GM19025 (cell line): ENCODE data around the gene PTPA.

Source experiments
- ATAC-seq: cut with Tn5 transposase; IDR thresholded peaks from one replicate; pipeline ENCODE4 v1.9.1; 2021; ENCODE audit warnings: mild to moderate bottlenecking, low read depth, moderate library complexity; ENCODE audit not compliant: unreplicated experiment

The PTPA gene

DNA sequence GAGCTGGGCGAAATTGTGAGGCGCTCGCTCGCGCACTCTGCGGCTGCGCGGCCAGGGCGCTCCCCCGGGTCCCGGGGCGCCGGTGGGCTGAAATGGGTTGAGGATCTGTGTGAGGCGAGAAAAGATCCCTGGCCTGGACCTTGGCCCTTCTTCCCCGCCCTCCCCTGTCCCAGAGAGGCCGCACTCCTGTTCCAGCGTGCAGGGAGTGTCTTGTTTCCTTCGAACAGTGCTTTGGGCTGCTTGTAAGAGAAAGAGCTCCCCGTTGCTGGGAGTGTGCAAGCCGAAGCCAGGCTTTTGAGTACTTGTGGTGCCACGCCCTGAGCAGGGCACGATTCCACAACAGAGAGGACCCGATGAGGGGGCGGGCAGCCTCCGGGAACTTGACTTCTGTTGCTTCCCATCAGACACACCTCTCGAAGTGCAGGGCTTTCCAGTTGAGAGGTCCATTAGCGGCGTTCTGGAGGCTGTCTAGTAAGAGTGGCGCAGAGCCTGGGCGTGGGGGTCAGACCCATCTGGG, 29.8 kb upstream of the PTPA start:
- no peak for ATAC-seq

- ATAC-seq: no peak
These were observed 27.1 kb upstream of the PTPA start for GRCh38 chr9:129084087-129084486.

GRCh38 chr9:129089246-129089645, 22.0 kb upstream of the PTPA start:
- ATAC-seq: no peak

DNA sequence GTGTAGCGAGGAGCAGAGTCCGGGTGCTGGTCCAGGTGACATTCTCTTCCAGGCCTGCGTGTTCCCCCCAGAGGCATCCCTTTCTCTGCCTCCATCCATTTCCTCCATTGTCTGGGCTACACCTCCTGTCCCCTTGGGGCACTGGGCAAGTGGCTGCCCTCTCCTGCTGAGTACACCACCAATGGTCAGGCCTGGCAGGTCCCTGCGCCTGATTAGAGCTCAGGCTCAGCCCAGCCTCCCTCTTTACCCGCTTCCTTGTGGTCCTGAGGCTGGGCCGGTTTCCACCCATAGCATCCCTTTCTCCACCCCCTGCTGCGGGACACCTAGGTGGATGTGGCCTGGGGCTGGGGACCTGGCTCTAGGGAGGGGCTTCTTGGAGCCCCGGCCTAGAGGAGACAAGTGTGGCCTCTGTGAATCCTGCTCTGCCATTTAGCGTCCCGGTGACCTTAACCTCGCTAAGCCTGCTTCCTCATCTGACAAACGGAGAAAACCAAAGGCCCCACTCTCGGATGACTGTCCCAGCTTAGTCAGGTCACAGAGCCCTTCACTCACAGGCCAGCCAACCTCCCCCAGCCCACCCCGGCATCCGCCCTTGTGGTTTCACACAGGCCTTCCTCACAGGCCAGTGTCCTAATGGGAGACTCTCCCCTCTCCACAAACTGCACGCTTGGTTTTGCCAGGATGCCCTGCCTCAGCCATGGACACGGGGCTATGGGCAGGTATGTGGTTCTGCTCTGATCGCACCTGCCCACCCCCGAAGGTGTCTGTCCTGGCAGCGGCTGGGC, 17.4 kb upstream of the PTPA start:
- ATAC-seq: no peak

- ATAC-seq: no peak
These were observed 16.6 kb upstream of the PTPA start for GRCh38 chr9:129094387-129095169.

DNA sequence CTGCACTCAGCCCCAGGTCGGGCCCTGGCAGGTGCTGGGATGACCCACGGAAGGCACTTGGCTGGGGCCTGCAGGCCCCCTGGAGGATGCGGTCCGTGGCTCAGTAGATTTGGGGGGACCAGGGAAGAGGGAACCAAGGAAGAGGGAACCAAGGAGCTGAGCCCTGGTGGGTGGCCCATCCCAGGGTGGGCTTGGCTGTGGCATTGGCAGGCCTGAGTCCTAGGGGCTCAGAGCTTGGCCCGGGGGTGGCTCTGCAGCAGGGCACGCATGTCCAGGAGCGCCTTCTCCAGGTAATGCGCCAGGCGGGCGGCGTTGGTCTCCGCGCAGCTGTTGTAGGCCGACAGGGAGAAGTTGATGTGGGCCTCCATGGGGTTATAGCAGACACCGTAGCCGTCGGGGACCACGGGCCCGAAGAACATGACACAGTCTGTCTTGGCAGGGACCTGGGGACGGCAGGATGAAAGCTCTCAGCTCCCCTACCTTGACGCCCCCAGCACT, 16.0 kb upstream of the PTPA start:
- ATAC-seq: no peak

DNA sequence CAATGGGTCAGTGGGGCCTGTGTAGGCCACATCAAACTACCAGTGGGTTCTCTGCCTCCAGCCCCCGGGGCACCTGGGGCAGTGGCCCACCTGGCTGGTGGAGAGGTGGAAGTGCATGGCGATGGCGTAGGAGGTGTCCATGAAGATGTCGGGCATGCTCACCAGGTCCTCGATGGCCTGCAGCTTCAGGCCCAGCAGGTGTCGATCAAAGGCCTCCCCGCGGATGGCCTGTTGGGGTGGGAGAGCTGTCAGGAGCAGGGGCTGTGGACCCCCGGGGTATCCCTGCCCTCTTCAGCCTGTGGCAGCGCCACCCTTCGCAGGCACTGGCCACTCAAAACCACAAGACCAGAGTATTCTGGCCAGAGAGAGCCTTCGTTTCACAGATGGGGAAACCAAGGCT, 15.3 kb upstream of the PTPA start:
- ATAC-seq: no peak

DNA sequence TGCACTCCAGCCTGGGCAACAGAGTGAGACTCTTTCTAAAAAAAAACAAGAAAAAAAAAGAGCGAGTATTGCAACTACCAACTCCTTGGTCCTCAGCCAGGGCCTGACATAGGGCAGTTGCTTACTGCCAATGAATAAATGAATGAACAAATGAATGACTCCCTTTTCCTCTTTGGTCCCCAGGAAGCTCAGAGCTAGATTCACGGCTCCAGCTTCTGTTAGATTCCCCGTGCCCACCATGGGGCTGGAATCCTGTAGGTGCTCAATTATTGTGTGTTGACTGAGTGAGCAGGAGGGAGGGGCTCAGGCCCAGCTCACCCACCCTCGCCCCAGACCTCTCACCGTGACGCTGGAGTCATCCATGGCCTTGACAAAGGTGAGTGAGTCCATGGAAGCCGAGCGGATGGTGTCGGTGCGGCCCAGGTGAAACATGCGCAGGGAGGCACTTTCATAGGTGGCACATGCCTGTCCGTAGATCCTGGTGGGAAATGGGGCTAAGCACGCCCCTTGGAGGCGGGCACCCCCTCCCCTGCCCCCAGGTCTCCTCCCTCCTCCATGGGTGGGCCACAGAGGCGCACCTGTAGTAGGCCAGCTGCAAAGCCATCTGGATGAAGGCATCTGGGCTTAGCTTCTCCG, 13.4 kb upstream of the PTPA start:
- ATAC-seq: no peak

DNA sequence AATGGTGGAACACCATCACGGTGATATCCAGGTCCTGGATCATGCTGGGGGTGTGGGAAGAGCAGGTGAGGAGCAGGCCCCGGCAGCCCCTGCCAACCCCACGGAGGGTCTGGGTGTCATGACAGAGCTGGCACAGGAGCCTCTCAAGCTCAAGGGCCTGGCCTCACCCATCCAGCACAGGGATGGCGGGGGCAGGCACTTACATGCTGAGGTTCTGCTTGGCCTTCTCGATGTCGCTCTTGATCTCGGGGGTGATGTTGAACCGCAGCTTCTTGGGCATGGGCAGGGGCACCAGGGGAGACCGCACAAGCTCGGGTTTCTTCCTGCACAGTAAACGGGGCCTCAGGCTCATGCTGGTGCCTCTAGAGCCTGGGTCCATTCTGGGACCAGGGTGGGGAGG, 12.9 kb upstream of the PTPA start:
- ATAC-seq: no peak

- no peak for ATAC-seq
These were observed 10.6 kb upstream of the PTPA start for GRCh38 chr9:129100383-129101169.

DNA sequence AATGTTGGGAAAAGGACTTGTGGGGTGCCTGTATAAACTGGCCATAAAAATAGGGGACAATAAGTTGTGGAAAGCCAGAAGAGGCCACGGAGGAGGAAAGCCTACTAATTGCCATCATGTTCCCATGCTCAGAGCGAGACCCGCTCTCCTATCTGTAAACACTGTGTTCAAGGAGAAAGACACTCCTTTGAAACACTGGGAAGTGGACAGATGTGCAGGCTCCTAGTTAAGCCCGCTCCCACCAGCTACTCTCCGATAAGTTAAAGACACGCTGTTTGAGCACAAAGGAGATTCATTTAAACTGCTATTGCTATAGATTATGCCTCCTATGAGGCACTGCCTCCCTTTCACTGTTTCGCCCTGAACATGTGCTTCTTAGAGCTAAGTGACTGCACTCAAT, 9.9 kb upstream of the PTPA start:
- no peak for ATAC-seq

- no peak for ATAC-seq
These were observed 9.1 kb upstream of the PTPA start for GRCh38 chr9:129102095-129102525.

- no peak for ATAC-seq
These were observed 8.2 kb upstream of the PTPA start for GRCh38 chr9:129102791-129103594.

GRCh38 chr9:129103595-129103965, 7.6 kb upstream of the PTPA start:
- ATAC-seq: no peak

DNA sequence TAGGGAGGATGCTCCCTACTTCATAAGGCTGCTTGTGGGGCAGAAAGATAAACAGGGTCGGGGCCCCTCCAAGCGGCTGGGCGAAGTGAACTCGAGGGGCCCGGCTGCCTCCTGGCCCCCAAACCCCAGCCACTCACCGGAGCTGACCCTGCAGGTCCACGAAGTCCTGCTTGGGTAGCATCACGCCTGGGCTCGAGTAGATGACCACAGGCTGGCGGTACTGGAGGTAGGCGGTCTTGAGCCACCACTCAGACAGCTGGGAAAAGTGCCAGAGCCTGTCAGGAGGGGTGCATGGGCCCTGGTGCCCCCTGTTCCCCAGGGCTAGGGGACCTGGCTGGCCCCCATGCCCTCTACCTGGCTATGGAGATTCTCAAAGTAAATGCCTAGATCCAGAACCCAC, 7.2 kb upstream of the PTPA start:
- ATAC-seq: no peak

DNA sequence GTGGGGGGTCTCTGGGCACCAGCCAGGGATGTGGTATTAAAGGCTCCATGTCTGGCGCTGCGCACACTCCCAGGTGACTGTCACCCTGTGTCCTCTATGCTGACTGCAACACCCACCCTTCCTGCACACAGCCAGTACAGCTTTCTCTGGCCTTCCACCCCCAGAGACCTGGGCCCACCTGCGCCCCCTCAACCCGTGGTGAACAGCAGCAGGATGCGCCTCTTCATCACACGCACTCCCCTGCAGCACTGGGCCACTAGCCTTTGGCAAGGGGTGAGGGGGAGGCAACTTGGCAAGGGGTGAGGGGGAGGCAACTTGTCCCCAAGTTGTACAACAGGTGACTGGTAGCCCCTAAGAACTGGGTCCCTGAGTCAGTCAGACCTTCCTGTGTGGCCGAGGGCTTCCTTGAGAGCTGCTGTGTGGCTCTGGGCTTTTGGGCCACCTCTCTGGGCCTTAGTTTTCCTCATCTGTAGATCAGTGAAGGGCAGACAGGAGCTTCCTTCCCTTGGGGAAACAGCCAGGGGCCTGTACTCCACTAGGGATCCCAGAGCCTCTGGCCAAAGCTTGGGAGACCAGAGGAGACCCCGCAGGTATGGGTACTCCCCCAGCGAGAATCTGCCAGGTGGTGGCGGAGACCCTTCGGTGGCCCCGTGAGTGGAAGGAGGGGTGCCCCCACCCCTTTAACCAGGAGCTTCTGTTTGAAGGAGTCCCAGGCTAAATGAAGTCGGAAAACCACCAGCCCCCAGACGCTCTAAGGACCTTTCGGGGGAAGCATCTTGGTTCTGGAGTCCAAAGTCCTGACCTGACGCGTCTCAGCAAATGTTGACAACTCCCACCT, 5.1 kb upstream of the PTPA start:
- no peak for ATAC-seq

GRCh38 chr9:129107651-129108050, 3.6 kb upstream of the PTPA start:
- no peak for ATAC-seq

DNA sequence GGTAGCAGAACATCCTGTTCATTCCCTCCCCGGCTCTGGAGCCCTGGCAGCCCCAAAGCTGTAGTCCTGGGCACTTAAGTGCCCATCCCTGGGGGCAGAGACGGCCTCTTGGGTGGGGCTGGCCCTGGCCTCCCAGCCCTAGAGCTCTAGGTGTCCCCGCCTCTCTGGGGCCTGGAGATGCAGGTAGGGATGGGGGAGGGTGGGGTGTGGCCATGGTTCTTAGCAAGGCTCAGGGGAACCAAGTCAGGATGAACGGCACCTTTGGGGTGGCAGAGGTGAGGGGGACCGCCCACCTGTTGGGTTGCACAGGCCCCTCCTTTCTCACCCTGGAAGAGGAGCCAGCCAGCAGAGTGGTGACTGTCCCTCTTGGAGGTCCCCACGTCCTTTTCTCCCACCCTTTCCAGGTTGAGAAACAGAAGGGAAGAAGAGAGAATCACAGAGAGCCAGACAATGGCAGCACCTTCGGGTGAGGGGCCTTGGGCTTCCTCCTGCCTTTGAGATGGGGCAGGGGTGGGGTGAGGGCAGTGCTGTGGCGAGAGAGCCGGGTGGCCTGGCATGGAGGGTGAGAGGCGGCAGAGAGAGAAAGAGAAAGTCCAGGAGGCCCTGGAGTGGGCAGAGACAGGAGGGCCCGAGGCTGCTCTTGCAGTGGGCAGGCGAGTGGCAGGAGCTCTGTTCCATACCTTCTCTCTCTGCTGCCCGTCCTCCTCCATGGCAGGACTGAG, 3.0 kb upstream of the PTPA start:
- no peak for ATAC-seq
